Tibial nerve (tissue), 4 donors: ENCODE results near the gene TNP2. TPM values are rescaled to one million over a fixed set of nuclear protein-coding genes. Genes with fewer than 3 reads are reported as not detected.

Experiments
- DNase-seq, 2 donors: peaks; one replicate each; pipeline ENCODE4 v3.0.0-alpha.2; 2019; ENCODE audit warnings: low spot score in 2 of 2
- H3K27ac ChIP-seq, 4 donors: fragments of 200-600 bp; sonication (generic) in 3 of 4; one replicate each; pipeline ENCODE4 v1.5.1; 2017 to 2019; ENCODE audit warnings: mild to moderate bottlenecking in 1 of 4
- H3K27me3 ChIP-seq, 2 donors: fragments of 200-600 bp; sonication (generic) in 1 of 2; one replicate each; pipeline versions ENCODE4 v1.5.1 to v1.6.0; 2017 to 2019
- H3K36me3 ChIP-seq, 3 donors: fragments of 200-600 bp; sonication (generic); one replicate each; pipeline ENCODE4 v1.5.1; 2018 to 2019
- H3K4me1 ChIP-seq, 4 donors: fragments of 200-600 bp; sonication (generic) in 3 of 4; one replicate each; pipeline ENCODE4 v1.5.1; 2017 to 2019
- H3K4me3 ChIP-seq, 4 donors: fragments of 200-600 bp; sonication (generic) in 3 of 4; one replicate each; pipeline ENCODE4 v1.5.1; 2017 to 2019; ENCODE audit warnings: mild to moderate bottlenecking in 1 of 4, moderate library complexity in 1 of 4
- H3K9me3 ChIP-seq, 4 donors: fragments of 200-600 bp; sonication (generic) in 3 of 4; one replicate each; pipeline ENCODE4 v1.5.1; 2017 to 2019
- EP300 ChIP-seq, 2 donors: sonication (generic); formaldehyde crosslinking; IDR thresholded peaks; one replicate each; pipeline ENCODE4 v1.6.1; 2017; ENCODE audit warnings: antibody characterized with exemption in 2 of 2, mild to moderate bottlenecking in 1 of 2
- POLR2A ChIP-seq, 2 donors: fragments of 450-650 bp; IDR thresholded peaks; one replicate each; pipeline ENCODE4 v1.6.1; 2017; ENCODE audit warnings: antibody characterized with exemption in 2 of 2, mild to moderate bottlenecking in 2 of 2, moderate library complexity in 2 of 2
- WGBS, 2 donors: methylation state at CpG; one replicate each; pipeline ENCODE4 v1.1.5; 2018; 5-methylcytosine and 5-hydroxymethylcytosine counted together
- total RNA-seq, 4 donors: library from RNA; depleted of rRNA; stranded (reverse); fragments of >200 nt; gene quantifications; one replicate each; pipeline ENCODE4 v1.1.0, GENCODE V29; 2016
- TF ChIP-seq, protein P1 (sequence below), 5 experiments: fragments of 200-600 bp in 3 of 5; fragments of 450-650 bp in 2 of 5; sonication (generic) in 3 of 5; IDR thresholded peaks; one replicate each; pipeline ENCODE4 v1.5.1; 2016 to 2019; ENCODE audit warnings: antibody characterized with exemption in 5 of 5, mild to moderate bottlenecking in 3 of 5, moderate library complexity in 2 of 5

The TNP2 gene
- total RNA-seq, 4 donors from 2014 or later = not detected

DNA sequence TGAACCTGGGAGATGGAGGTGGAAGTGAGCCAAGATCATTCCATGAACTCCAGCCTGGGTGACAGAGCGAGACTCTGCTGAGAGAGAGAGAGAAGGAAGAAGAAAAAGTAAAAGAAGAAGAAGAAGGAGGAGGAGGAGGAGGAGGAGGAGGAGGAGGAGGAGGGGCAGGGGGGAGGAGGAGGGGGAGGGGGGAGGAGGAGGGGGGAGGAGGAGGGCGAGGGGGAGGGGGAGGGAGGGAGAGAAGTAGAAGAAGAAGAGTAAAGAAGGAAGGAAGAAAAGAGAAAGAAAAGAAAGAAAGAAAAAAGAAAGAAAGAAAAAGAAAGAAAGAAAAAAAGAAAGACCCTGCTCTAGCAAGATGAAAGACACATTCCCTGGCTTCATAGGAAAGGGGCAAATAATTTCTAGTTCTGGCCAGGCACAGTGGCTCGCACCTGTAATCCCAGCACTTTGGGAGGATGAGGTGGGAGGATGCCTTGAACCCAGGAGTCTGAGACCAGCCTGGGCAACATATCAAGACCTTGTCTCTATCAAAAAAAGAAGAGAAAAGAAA lies 36.7 kb downstream of the TNP2 start:
- H3K36me3 ChIP-seq = no peaks in the 10 kb centered on the region
- no peaks in the 10 kb centered on the region for H3K9me3 ChIP-seq
- peak overlapping the region in 1 of 4 donors; percentile 78 for H3K27ac ChIP-seq
- peaks cover 0 to 9% (median 3%) of the 10 kb centered on the region in 4 donors for H3K4me1 ChIP-seq
- no peak for DNase-seq
- H3K27me3 ChIP-seq = peaks cover 0 to 3% of the 10 kb centered on the region in 2 donors
- no peak overlapping the region for H3K4me3 ChIP-seq
- WGBS, 2 donors = 88 to 100% methylated on average over 2 of the region's 3 CpGs
- TF ChIP-seq, protein P1, sequence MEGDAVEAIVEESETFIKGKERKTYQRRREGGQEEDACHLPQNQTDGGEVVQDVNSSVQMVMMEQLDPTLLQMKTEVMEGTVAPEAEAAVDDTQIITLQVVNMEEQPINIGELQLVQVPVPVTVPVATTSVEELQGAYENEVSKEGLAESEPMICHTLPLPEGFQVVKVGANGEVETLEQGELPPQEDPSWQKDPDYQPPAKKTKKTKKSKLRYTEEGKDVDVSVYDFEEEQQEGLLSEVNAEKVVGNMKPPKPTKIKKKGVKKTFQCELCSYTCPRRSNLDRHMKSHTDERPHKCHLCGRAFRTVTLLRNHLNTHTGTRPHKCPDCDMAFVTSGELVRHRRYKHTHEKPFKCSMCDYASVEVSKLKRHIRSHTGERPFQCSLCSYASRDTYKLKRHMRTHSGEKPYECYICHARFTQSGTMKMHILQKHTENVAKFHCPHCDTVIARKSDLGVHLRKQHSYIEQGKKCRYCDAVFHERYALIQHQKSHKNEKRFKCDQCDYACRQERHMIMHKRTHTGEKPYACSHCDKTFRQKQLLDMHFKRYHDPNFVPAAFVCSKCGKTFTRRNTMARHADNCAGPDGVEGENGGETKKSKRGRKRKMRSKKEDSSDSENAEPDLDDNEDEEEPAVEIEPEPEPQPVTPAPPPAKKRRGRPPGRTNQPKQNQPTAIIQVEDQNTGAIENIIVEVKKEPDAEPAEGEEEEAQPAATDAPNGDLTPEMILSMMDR (IDR thresholded peaks at IDR 0.05) = no peak
- no peak for TF ChIP-seq POLR2A (IDR thresholded peaks at IDR 0.05)
- no peak for TF ChIP-seq EP300 (IDR thresholded peaks at IDR 0.05)

DNA sequence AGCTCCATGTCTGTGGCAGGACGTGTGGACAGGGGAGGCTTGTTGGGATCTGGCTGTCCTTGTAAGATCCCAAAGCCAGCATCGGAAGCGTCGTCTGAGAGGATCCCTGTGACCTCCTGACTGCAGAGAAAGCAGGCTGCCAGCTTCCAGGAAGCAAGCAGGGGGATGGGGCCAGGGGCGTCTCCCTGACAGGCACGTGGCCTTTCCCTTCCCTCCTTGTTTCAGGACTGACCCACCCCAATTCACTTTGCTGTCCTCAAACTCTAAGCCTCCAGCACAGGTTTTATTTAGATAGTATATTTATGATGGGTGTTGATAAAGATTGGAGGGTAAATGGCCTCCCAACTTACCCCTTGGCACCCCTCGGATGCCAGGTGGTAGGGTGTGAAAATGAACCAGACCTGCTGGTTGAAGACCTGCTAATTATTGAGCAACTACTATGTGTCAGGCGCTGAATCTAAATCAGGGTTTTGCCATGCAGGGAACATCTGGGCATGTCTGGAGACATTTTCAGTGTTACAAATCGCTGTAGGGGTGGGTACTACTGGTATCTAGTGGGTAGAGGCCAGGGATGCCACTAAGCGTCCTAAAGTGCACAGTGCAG lies 37.7 kb downstream of the TNP2 start:
- H3K9me3 ChIP-seq = no peaks in the 10 kb centered on the region
- no peak for DNase-seq
- H3K36me3 ChIP-seq = no peaks in the 10 kb centered on the region
- H3K4me3 ChIP-seq = no peak overlapping the region
- 64 to 66% methylated on average over 10 of the region's 10 CpGs for WGBS, 2 donors
- H3K27me3 ChIP-seq = peaks cover 0 to 3% of the 10 kb centered on the region in 2 donors
- H3K4me1 ChIP-seq = peaks cover 0 to 9% (median 3%) of the 10 kb centered on the region in 4 donors
- H3K27ac ChIP-seq = no peak overlapping the region
- no peak for TF ChIP-seq POLR2A (IDR thresholded peaks at IDR 0.05)
- TF ChIP-seq, protein P1 (IDR thresholded peaks at IDR 0.05) = no peak
- TF ChIP-seq EP300 (IDR thresholded peaks at IDR 0.05) = no peak

- Histone ChIP-seq H3K36me3 (no peaks in the 10 kb centered on the region), H3K27me3 (peaks cover 0 to 3% of the 10 kb centered on the region in 2 donors), H3K27ac (no peak overlapping the region), H3K4me1 (peaks cover 0 to 17% (median 3%) of the 10 kb centered on the region in 4 donors), H3K9me3 (no peaks in the 10 kb centered on the region), H3K4me3 (no peak overlapping the region)
- TF ChIP-seq EP300 (IDR thresholded peaks at IDR 0.05) = no peak
- TF ChIP-seq POLR2A (IDR thresholded peaks at IDR 0.05) = no peak
- TF ChIP-seq, protein P1 (IDR thresholded peaks at IDR 0.05) = no peak
- WGBS, 2 donors = 76 to 80% methylated on average over 4 of the region's 4 CpGs
- DNase-seq = no peak
Measured at GRCh38 chr16:11229906-11230305, 39.2 kb downstream of the TNP2 start.

DNA sequence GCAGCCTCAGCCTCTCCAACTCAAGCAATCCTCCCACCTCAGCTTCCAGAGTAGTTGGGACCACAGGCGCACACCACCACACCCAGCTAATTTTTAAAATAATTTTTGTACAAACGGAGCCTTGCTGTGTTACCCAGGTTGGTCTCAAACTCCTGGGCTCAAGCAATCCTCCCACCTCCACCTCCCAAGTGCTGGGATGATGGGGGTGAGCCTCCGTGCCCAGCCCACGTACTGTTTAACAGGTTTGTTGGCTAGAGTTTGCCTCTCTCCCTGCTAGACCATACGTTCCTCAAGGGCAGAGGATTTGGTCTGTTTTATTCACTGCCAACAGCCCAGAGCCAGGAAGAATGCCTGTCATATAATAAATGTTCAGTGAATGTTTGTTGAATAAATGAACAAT lies 39.7 kb downstream of the TNP2 start:
- Histone ChIP-seq H3K27me3 (peaks cover 0 to 3% of the 10 kb centered on the region in 2 donors), H3K9me3 (no peaks in the 10 kb centered on the region), H3K27ac (no peak overlapping the region), H3K4me1 (peaks cover 0 to 22% (median 3%) of the 10 kb centered on the region in 4 donors), H3K36me3 (no peaks in the 10 kb centered on the region), H3K4me3 (no peak overlapping the region)
- TF ChIP-seq EP300 (IDR thresholded peaks at IDR 0.05) (no peak), POLR2A (IDR thresholded peaks at IDR 0.05) (no peak)
- TF ChIP-seq, protein P1 (IDR thresholded peaks at IDR 0.05) = no peak
- 73 to 77% methylated on average over 5 of the region's 5 CpGs for WGBS, 2 donors
- DNase-seq = no peak
